PC-3 (cell line): ENCODE results near the gene TMEM158. TPM values are rescaled to one million over a fixed set of nuclear protein-coding genes. Genes with fewer than 3 reads are reported as not detected.

ENCODE experiments used
- ATAC-seq: fragments of 200-7000 bp; cut with Tn5 transposase; 2 replicates; pipeline ENCODE4 v1.9.1; 2020; ENCODE audit warnings: mild to moderate bottlenecking, moderate library complexity
- BruUV-seq: library from RNA; stranded (reverse); fragments of 400-500 nt; replicated peaks from 2 replicates; lab custom pipeline; 2021; lab: Mats Ljungman, UMichigan
- CTCF ChIA-PET: fragments of 300-600 bp; sonication (Branson Sonifier 250); formaldehyde crosslinking; loops from one replicate; lab custom pipeline; 2022; ENCODE audit warnings: antibody characterized with exemption; lab: Charles Lee
- POLR2A ChIA-PET: fragments of 300-600 bp; sonication (Branson Sonifier 250); formaldehyde crosslinking; loops from one replicate; lab custom pipeline; 2022; ENCODE audit warnings: antibody characterized with exemption; ENCODE audit not compliant: unreplicated experiment; lab: Charles Lee
- DNase-seq: peaks from one replicate; pipeline ENCODE4 v3.0.0-alpha.2; 2015
- H2AFZ ChIP-seq: fragments of 300-600 bp; sonication (generic); 2 replicates; pipeline ENCODE4 v1.6.0; 2016; ENCODE audit warnings: antibody characterized with exemption, low read length
- H3F3A ChIP-seq: fragments of 300-600 bp; sonication (generic); one replicate; pipeline ENCODE4 v1.6.0; 2017; ENCODE audit warnings: antibody characterized with exemption, low read length, control low read depth, mild to moderate bottlenecking; ENCODE audit not compliant: unreplicated experiment
- H3K27ac ChIP-seq: fragments of 300-600 bp; sonication (generic); 2 replicates; pipeline ENCODE4 v1.5.1; 2016; ENCODE audit warnings: mild to moderate bottlenecking, low read length
- H3K27me3 ChIP-seq: fragments of 300-600 bp; sonication (generic); 2 replicates; pipeline ENCODE4 v1.6.1; 2016; ENCODE audit warnings: low read length, mixed read lengths
- H3K36me3 ChIP-seq: fragments of 300-600 bp; sonication (generic); 2 replicates; pipeline ENCODE4 v1.6.1; 2016; ENCODE audit warnings: low read depth, mixed run types, low read length, mixed read lengths
- H3K4me1 ChIP-seq: fragments of 300-600 bp; sonication (generic); 2 replicates; pipeline ENCODE4 v1.5.1; 2016; ENCODE audit warnings: low read length; ENCODE audit not compliant: insufficient read depth
- H3K4me2 ChIP-seq: fragments of 300-600 bp; sonication (generic); 2 replicates; pipeline ENCODE4 v1.6.0; 2016; ENCODE audit warnings: low read length
- H3K4me3 ChIP-seq: fragments of 300-600 bp; sonication (generic); 2 replicates; pipeline ENCODE4 v1.5.1; 2016; ENCODE audit warnings: mild to moderate bottlenecking, low read length, mixed read lengths
- H3K79me2 ChIP-seq: fragments of 300-600 bp; sonication (generic); 2 replicates; pipeline ENCODE4 v1.6.1; 2017; ENCODE audit warnings: low read length, mixed read lengths
- H3K9ac ChIP-seq: fragments of 300-600 bp; sonication (generic); 2 replicates; pipeline ENCODE4 v1.6.0; 2016; ENCODE audit warnings: mild to moderate bottlenecking, low read length
- H3K9me2 ChIP-seq: fragments of 300-600 bp; sonication (generic); replicated peaks from 2 replicates; pipeline ENCODE4 v1.6.1; 2016; ENCODE audit warnings: mixed run types, low read length, mixed read lengths
- H3K9me3 ChIP-seq: fragments of 300-600 bp; sonication (generic); 2 replicates; pipeline ENCODE4 v1.6.1; 2016; ENCODE audit warnings: low read length, mixed read lengths
- H4K20me1 ChIP-seq: fragments of 300-600 bp; sonication (generic); 2 replicates; pipeline ENCODE4 v1.6.1; 2016; ENCODE audit warnings: low read length, mixed read lengths
- EZH2 ChIP-seq: fragments of 300-600 bp; sonication (generic); IDR thresholded peaks from one replicate; pipeline ENCODE4 v1.6.1; 2017; ENCODE audit warnings: antibody characterized with exemption, mild to moderate bottlenecking, low read length; ENCODE audit not compliant: unreplicated experiment
- EZH2phosphoT487 ChIP-seq: fragments of 300-600 bp; sonication (generic); IDR thresholded peaks from 2 replicates; pipeline ENCODE4 v1.6.1; 2018; ENCODE audit warnings: mild to moderate bottlenecking, antibody characterized with exemption, low read length, borderline replicate concordance
- intact Hi-C: fragments of 100-400 bp; cut with micrococcal nuclease; formaldehyde crosslinking; loops from 2 replicates; pipeline ENCODE4 v1.9.0; 2023
- total RNA-seq: library from RNA; depleted of rRNA; stranded (reverse); fragments of >200 nt; gene quantifications from 2 replicates; pipeline ENCODE4 v1.2.3, GENCODE V29; 2014
- TF ChIP-seq, protein P1 (sequence below): fragments of 300-600 bp; sonication (generic); conservative IDR thresholded peaks from 2 replicates; pipeline ENCODE4 v1.5.1; 2017; ENCODE audit warnings: antibody characterized with exemption, low read depth, mild to moderate bottlenecking, low read length

TMEM158 gene
- total RNA-seq, 1 experiment from 2014 or later: 82.9 TPM

DNA sequence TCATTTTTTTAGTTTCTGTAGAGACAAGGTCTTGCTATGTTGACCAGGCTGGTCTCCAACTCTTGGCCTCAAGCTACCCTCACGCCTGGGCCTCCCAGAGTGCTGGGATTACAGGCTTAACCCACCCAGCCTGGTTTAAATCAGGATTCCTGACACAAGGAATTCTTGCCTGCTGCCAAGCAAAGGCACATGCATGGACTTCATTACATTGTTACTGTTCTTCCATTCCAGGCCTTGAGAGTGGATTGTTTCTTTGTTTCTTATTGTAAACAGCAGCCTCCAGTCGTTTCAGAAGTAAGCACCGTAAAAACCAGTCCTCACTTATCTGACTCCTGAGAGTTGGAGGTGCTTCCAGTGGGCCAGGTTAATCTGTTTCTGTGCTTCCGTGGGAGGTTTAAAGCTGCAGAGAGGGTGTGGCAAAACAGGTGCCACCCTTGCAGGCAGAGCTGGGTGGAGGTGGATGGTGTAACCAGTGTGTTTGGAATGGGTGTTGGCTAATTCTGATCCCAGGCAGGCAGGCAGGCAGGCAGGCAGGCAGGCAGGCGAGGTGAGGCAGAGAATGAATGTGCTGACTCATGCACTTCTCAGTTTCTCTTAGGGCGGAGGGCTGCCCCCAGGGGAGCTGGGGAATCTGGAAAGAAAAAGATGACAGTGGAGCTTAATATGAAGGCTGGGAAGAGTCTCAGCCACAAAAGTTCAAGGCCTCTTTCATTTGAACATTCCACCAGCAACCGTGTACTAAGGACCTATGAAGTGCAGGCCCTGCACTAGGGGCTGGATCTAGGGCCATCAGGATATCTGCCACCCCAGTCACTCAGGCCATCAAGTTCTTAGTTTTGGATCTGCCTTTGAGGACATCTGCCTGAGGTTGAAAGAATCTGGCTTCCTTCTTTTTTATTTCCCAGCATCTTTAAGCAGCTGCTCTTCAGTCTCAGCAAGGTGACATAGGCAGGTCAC, 42.9 kb downstream of the TMEM158 start:
- TF ChIP-seq EZH2phosphoT487 (no peak), EZH2 (no peak)
- TF ChIP-seq, protein P1, sequence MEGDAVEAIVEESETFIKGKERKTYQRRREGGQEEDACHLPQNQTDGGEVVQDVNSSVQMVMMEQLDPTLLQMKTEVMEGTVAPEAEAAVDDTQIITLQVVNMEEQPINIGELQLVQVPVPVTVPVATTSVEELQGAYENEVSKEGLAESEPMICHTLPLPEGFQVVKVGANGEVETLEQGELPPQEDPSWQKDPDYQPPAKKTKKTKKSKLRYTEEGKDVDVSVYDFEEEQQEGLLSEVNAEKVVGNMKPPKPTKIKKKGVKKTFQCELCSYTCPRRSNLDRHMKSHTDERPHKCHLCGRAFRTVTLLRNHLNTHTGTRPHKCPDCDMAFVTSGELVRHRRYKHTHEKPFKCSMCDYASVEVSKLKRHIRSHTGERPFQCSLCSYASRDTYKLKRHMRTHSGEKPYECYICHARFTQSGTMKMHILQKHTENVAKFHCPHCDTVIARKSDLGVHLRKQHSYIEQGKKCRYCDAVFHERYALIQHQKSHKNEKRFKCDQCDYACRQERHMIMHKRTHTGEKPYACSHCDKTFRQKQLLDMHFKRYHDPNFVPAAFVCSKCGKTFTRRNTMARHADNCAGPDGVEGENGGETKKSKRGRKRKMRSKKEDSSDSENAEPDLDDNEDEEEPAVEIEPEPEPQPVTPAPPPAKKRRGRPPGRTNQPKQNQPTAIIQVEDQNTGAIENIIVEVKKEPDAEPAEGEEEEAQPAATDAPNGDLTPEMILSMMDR: no peak
- TSS peak; percentile 95 for BruUV-seq

DNA sequence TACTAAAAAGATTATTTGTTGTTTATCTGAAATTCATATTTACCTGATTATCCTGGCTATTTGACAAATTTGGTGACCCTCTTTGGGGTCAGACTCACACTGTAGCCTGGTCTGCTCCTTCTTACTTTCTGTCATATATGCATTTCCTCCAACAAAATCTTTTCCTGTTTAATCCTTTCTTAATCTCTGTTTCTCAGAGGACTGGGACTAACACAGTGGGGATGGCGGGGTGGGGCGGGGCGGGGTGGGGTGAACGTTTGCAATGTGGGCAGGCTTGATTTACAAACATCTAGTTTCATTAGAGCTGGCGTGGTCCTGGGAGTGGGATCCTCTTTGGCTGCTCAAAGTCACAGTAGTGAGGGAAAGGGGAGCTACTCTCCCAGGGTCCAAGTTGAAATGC, 44.6 kb downstream of the TMEM158 start:
- H3K79me2 ChIP-seq: no peaks in the 10 kb centered on the region
- no TSS peak for BruUV-seq
- H3F3A ChIP-seq: no peaks in the 10 kb centered on the region
- ChIA-PET CTCF (interaction anchor here (0.6 kb wide), 1 partner anchor 10 kb away, joined by 4 read pairs; no protein-coding TSS in a partner anchor), POLR2A (no interaction called here)
- no peaks in the 10 kb centered on the region for H3K9me2 ChIP-seq
- H3K9ac ChIP-seq: no peak overlapping the region
- peaks cover 17% of the 10 kb centered on the region for H3K4me1 ChIP-seq
- DNase-seq (no peak), ATAC-seq (no peak)
- H3K4me2 ChIP-seq: no peak overlapping the region
- H3K27me3 ChIP-seq: no peaks in the 10 kb centered on the region
- intact Hi-C loops: no loop called here
- H3K36me3 ChIP-seq: no peaks in the 10 kb centered on the region
- no peaks in the 10 kb centered on the region for H3K9me3 ChIP-seq
- no peak overlapping the region for H3K27ac ChIP-seq
- no peaks in the 10 kb centered on the region for H4K20me1 ChIP-seq
- no peak for TF ChIP-seq EZH2
- TF ChIP-seq EZH2phosphoT487: no peak
- TF ChIP-seq, protein P1: no peak
- no peak overlapping the region for H2AFZ ChIP-seq
- no peak overlapping the region for H3K4me3 ChIP-seq

More for the DNA sequence above, 42.9 kb downstream of the TMEM158 start:
- Histone ChIP-seq H3K36me3 (no peaks in the 10 kb centered on the region), H3K27me3 (no peaks in the 10 kb centered on the region), H3F3A (no peaks in the 10 kb centered on the region), H3K9me3 (no peaks in the 10 kb centered on the region), H3K4me3 (0 out of 2 replicates have a peak overlapping the region, but pooled peaks have one; percentile 2), H3K9ac (0 out of 2 replicates have a peak overlapping the region, but pooled peaks have one; percentile 23), H3K79me2 (no peaks in the 10 kb centered on the region), H2AFZ (peak overlapping the region; percentile 74), H3K4me2 (peak overlapping the region; percentile 68), H3K9me2 (no peaks in the 10 kb centered on the region), H4K20me1 (no peaks in the 10 kb centered on the region), H3K4me1 (peaks cover 17% of the 10 kb centered on the region), H3K27ac (peak overlapping the region; percentile 70)
- DNase-seq: peak; percentile 89
- intact Hi-C loops: no loop called here
- CTCF ChIA-PET: interaction anchor here (0.5 to 0.7 kb wide), 2 partner anchors 27 to 483 kb away, joined by 3 read pairs; no protein-coding TSS in a partner anchor
- POLR2A ChIA-PET: interaction anchor here (0.6 to 1.1 kb wide), 4 partner anchors 23 to 426 kb away, joined by 3 to 6 read pairs (median 4); no protein-coding TSS in a partner anchor
- ATAC-seq: peak; percentile 98
